Activated CD4-positive, alpha-beta T cell treated with anti-CD3 and anti-CD28 coated beads for 48 hours (primary cell): ENCODE results near the gene CORO1C.
A peak's percentile ranks its signal among the peaks of the same experiment; 100 is the strongest.
"Not testable (repeated sequence)": the region's sequence is repeated elsewhere in the genome, so short reads cannot be mapped to it uniquely, and the experiment has no call there.

Source experiments
- DNase-seq: peaks from one replicate; pipeline ENCODE4 v3.0.0-alpha.2; 2020

The CORO1C gene

GRCh38 chr12:108731105-108731865, at the start of gene CORO1C:
TSS of gene CORO1C (minus strand) at chr12:108731518. CDS start at chr12:108701318, 30,200 bp downstream.
- peak; percentile 97 for DNase-seq

GRCh38 chr12:108779998-108780688, 48.8 kb upstream of the CORO1C start:
- no peak for DNase-seq

- DNase-seq, result no peak
Measured at GRCh38 chr12:108778053-108778452, 46.7 kb upstream of the CORO1C start.

- no peak for DNase-seq
Measured at GRCh38 chr12:108777156-108777555, 45.8 kb upstream of the CORO1C start.

GRCh38 chr12:108773798-108774788, 42.8 kb upstream of the CORO1C start:
- DNase-seq, result no peak

- DNase-seq, result no peak
Measured at GRCh38 chr12:108772891-108773797, 41.8 kb upstream of the CORO1C start.

- no peak for DNase-seq
Measured at GRCh38 chr12:108772247-108772646, 40.9 kb upstream of the CORO1C start.

- not testable (repeated sequence) for DNase-seq
Measured at GRCh38 chr12:108771835-108772234, 40.5 kb upstream of the CORO1C start.

GRCh38 chr12:108770963-108771362, 39.6 kb upstream of the CORO1C start:
- DNase-seq, result no peak

- no peak for DNase-seq
Measured at GRCh38 chr12:108770269-108770829, 39.0 kb upstream of the CORO1C start.

- peak; percentile 14 for DNase-seq
Measured at GRCh38 chr12:108768591-108769500, 37.5 kb upstream of the CORO1C start.

- DNase-seq, result no peak
Measured at GRCh38 chr12:108766294-108766693, 35.0 kb upstream of the CORO1C start.

GRCh38 chr12:108765289-108765764, 34.0 kb upstream of the CORO1C start:
- no peak for DNase-seq

GRCh38 chr12:108764540-108765288, 33.4 kb upstream of the CORO1C start:
- no peak for DNase-seq

- DNase-seq, result no peak
Measured at GRCh38 chr12:108761226-108761625, 29.9 kb upstream of the CORO1C start.

- DNase-seq, result no peak
Measured at GRCh38 chr12:108759924-108760323, 28.6 kb upstream of the CORO1C start.

- no peak for DNase-seq
Measured at GRCh38 chr12:108757856-108758255, 26.5 kb upstream of the CORO1C start.

- DNase-seq, result no peak
Measured at GRCh38 chr12:108756421-108756820, 25.1 kb upstream of the CORO1C start.

- no peak for DNase-seq
Measured at GRCh38 chr12:108755481-108755880, 24.2 kb upstream of the CORO1C start.

- DNase-seq, result no peak
Measured at GRCh38 chr12:108753976-108754375, 22.7 kb upstream of the CORO1C start.
